ENCODE measurements around the gene MAST1. TPM values are rescaled to one million over a fixed set of nuclear protein-coding genes. Genes with fewer than 3 reads are reported as not detected.

The MAST1 gene
- total RNA-seq, 1 donor from 2014 or later = not detected

- Histone ChIP-seq H3K36me3 (ENCODE audit: control insufficient read depth in 3 of 3, insufficient read depth in 3 of 3, low read length in 3 of 3) (no peaks in the 10 kb centered on the region), H3K27ac (ENCODE audit: low read depth, low read length) (no peak overlapping the region), H3K9ac (ENCODE audit: low read depth in 1 of 3, low read length in 3 of 3) (no peak overlapping the region), H3K27me3 (ENCODE audit: control insufficient read depth in 3 of 3, insufficient read depth in 3 of 3, low read length in 3 of 3) (peaks cover 0 to 4% (median 3%) of the 10 kb centered on the region in 3 donors), H3K9me3 (ENCODE audit: control insufficient read depth in 3 of 3, low read length in 3 of 3) (no peaks in the 10 kb centered on the region), H3K4me1 (ENCODE audit: control insufficient read depth in 3 of 3, insufficient read depth in 3 of 3, low read length in 3 of 3) (no peaks in the 10 kb centered on the region), H3K4me3 (ENCODE audit: low read length in 3 of 3) (no peak overlapping the region)
Measured at GRCh38 chr19:12858041-12858928, 20.0 kb downstream of the MAST1 start.

- Histone ChIP-seq H3K4me3 (ENCODE audit: low read length in 3 of 3) (no peak overlapping the region), H3K27ac (ENCODE audit: low read depth, low read length) (no peak overlapping the region), H3K27me3 (ENCODE audit: control insufficient read depth in 3 of 3, insufficient read depth in 3 of 3, low read length in 3 of 3) (peaks cover 0 to 6% (median 4%) of the 10 kb centered on the region in 3 donors), H3K4me1 (ENCODE audit: control insufficient read depth in 3 of 3, insufficient read depth in 3 of 3, low read length in 3 of 3) (no peaks in the 10 kb centered on the region), H3K9ac (ENCODE audit: low read depth in 1 of 3, low read length in 3 of 3) (no peak overlapping the region), H3K9me3 (ENCODE audit: control insufficient read depth in 3 of 3, low read length in 3 of 3) (no peaks in the 10 kb centered on the region), H3K36me3 (ENCODE audit: control insufficient read depth in 3 of 3, insufficient read depth in 3 of 3, low read length in 3 of 3) (no peaks in the 10 kb centered on the region)
Measured at GRCh38 chr19:12859546-12859945, 21.2 kb downstream of the MAST1 start.

- Histone ChIP-seq H3K36me3 (ENCODE audit: control insufficient read depth in 3 of 3, insufficient read depth in 3 of 3, low read length in 3 of 3) (no peaks in the 10 kb centered on the region), H3K4me3 (ENCODE audit: low read length in 3 of 3) (no peak overlapping the region), H3K27me3 (ENCODE audit: control insufficient read depth in 3 of 3, insufficient read depth in 3 of 3, low read length in 3 of 3) (peaks cover 14 to 40% (median 25%) of the 10 kb centered on the region in 3 donors), H3K27ac (ENCODE audit: low read depth, low read length) (no peak overlapping the region), H3K4me1 (ENCODE audit: control insufficient read depth in 3 of 3, insufficient read depth in 3 of 3, low read length in 3 of 3) (peaks cover 0 to 3% (median 0%) of the 10 kb centered on the region in 3 donors), H3K9ac (ENCODE audit: low read depth in 1 of 3, low read length in 3 of 3) (no peak overlapping the region), H3K9me3 (ENCODE audit: control insufficient read depth in 3 of 3, low read length in 3 of 3) (no peaks in the 10 kb centered on the region)
Measured at GRCh38 chr19:12864143-12864542, 25.8 kb downstream of the MAST1 start.

GRCh38 chr19:12864721-12865715 is 26.7 kb downstream of the MAST1 start:
- H3K27me3 ChIP-seq (ENCODE audit: control insufficient read depth in 3 of 3, insufficient read depth in 3 of 3, low read length in 3 of 3) = peaks cover 14 to 40% (median 25%) of the 10 kb centered on the region in 3 donors
- H3K27ac ChIP-seq (ENCODE audit: low read depth, low read length) = no peak overlapping the region
- no peak overlapping the region for H3K9ac ChIP-seq (ENCODE audit: low read depth in 1 of 3, low read length in 3 of 3)
- no peaks in the 10 kb centered on the region for H3K9me3 ChIP-seq (ENCODE audit: control insufficient read depth in 3 of 3, low read length in 3 of 3)
- no peak overlapping the region for H3K4me3 ChIP-seq (ENCODE audit: low read length in 3 of 3)
- H3K36me3 ChIP-seq (ENCODE audit: control insufficient read depth in 3 of 3, insufficient read depth in 3 of 3, low read length in 3 of 3) = no peaks in the 10 kb centered on the region
- H3K4me1 ChIP-seq (ENCODE audit: control insufficient read depth in 3 of 3, insufficient read depth in 3 of 3, low read length in 3 of 3) = peaks cover 0 to 3% (median 0%) of the 10 kb centered on the region in 3 donors

- H3K9me3 ChIP-seq (ENCODE audit: control insufficient read depth in 3 of 3, low read length in 3 of 3) = no peaks in the 10 kb centered on the region
- no peak overlapping the region for H3K4me3 ChIP-seq (ENCODE audit: low read length in 3 of 3)
- peaks cover 14 to 40% (median 25%) of the 10 kb centered on the region in 3 donors for H3K27me3 ChIP-seq (ENCODE audit: control insufficient read depth in 3 of 3, insufficient read depth in 3 of 3, low read length in 3 of 3)
- H3K9ac ChIP-seq (ENCODE audit: low read depth in 1 of 3, low read length in 3 of 3) = no peak overlapping the region
- H3K36me3 ChIP-seq (ENCODE audit: control insufficient read depth in 3 of 3, insufficient read depth in 3 of 3, low read length in 3 of 3) = no peaks in the 10 kb centered on the region
- no peak overlapping the region for H3K27ac ChIP-seq (ENCODE audit: low read depth, low read length)
- H3K4me1 ChIP-seq (ENCODE audit: control insufficient read depth in 3 of 3, insufficient read depth in 3 of 3, low read length in 3 of 3) = peaks cover 0 to 3% (median 0%) of the 10 kb centered on the region in 3 donors
Measured at GRCh38 chr19:12865746-12866415, 27.6 kb downstream of the MAST1 start.

- H3K4me1 ChIP-seq (ENCODE audit: control insufficient read depth in 3 of 3, insufficient read depth in 3 of 3, low read length in 3 of 3) = peaks cover 0 to 3% (median 0%) of the 10 kb centered on the region in 3 donors
- H3K9ac ChIP-seq (ENCODE audit: low read depth in 1 of 3, low read length in 3 of 3) = no peak overlapping the region
- H3K4me3 ChIP-seq (ENCODE audit: low read length in 3 of 3) = no peak overlapping the region
- no peaks in the 10 kb centered on the region for H3K36me3 ChIP-seq (ENCODE audit: control insufficient read depth in 3 of 3, insufficient read depth in 3 of 3, low read length in 3 of 3)
- peaks cover 14 to 40% (median 25%) of the 10 kb centered on the region in 3 donors for H3K27me3 ChIP-seq (ENCODE audit: control insufficient read depth in 3 of 3, insufficient read depth in 3 of 3, low read length in 3 of 3)
- H3K9me3 ChIP-seq (ENCODE audit: control insufficient read depth in 3 of 3, low read length in 3 of 3) = no peaks in the 10 kb centered on the region
- H3K27ac ChIP-seq (ENCODE audit: low read depth, low read length) = no peak overlapping the region
Measured at GRCh38 chr19:12866416-12867119, 28.3 kb downstream of the MAST1 start.

- Histone ChIP-seq H3K36me3 (ENCODE audit: control insufficient read depth in 3 of 3, insufficient read depth in 3 of 3, low read length in 3 of 3) (no peaks in the 10 kb centered on the region), H3K4me1 (ENCODE audit: control insufficient read depth in 3 of 3, insufficient read depth in 3 of 3, low read length in 3 of 3) (peaks cover 0 to 3% (median 0%) of the 10 kb centered on the region in 3 donors), H3K9ac (ENCODE audit: low read depth in 1 of 3, low read length in 3 of 3) (peak overlapping the region in 1 of 3 donors; percentile 33), H3K4me3 (ENCODE audit: low read length in 3 of 3) (peak overlapping the region in 1 of 3 donors; percentile 35), H3K9me3 (ENCODE audit: control insufficient read depth in 3 of 3, low read length in 3 of 3) (no peaks in the 10 kb centered on the region), H3K27ac (ENCODE audit: low read depth, low read length) (no peak overlapping the region), H3K27me3 (ENCODE audit: control insufficient read depth in 3 of 3, insufficient read depth in 3 of 3, low read length in 3 of 3) (peaks cover 14 to 37% (median 21%) of the 10 kb centered on the region in 3 donors)
Measured at GRCh38 chr19:12867120-12868099, 29.1 kb downstream of the MAST1 start.

- H3K27ac ChIP-seq (ENCODE audit: low read depth, low read length) = no peak overlapping the region
- H3K4me3 ChIP-seq (ENCODE audit: low read length in 3 of 3) = no peak overlapping the region
- no peaks in the 10 kb centered on the region for H3K9me3 ChIP-seq (ENCODE audit: control insufficient read depth in 3 of 3, low read length in 3 of 3)
- peaks cover 0 to 9% (median 6%) of the 10 kb centered on the region in 3 donors for H3K4me1 ChIP-seq (ENCODE audit: control insufficient read depth in 3 of 3, insufficient read depth in 3 of 3, low read length in 3 of 3)
- no peaks in the 10 kb centered on the region for H3K36me3 ChIP-seq (ENCODE audit: control insufficient read depth in 3 of 3, insufficient read depth in 3 of 3, low read length in 3 of 3)
- no peak overlapping the region for H3K9ac ChIP-seq (ENCODE audit: low read depth in 1 of 3, low read length in 3 of 3)
- peaks cover 14 to 40% (median 21%) of the 10 kb centered on the region in 3 donors for H3K27me3 ChIP-seq (ENCODE audit: control insufficient read depth in 3 of 3, insufficient read depth in 3 of 3, low read length in 3 of 3)
Measured at GRCh38 chr19:12868540-12869112, 30.3 kb downstream of the MAST1 start.
